Superior temporal gyrus (tissue), 1 donor: Measurements from ENCODE around the gene PPP4R1.
"Not testable (repeated sequence)": the region's sequence is repeated elsewhere in the genome, so short reads cannot be mapped to it uniquely, and the experiment has no call there.

Experiments
- DNase-seq: peaks from one replicate; pipeline ENCODE4 v3.0.0-alpha.2; 2016; ENCODE audit errors: extremely low spot score

PPP4R1 gene

GRCh38 chr18:9630444-9630843 is 16.1 kb upstream of the PPP4R1 start:
- DNase-seq: no peak

- DNase-seq: no peak
Measured at GRCh38 chr18:9629709-9630108, 15.3 kb upstream of the PPP4R1 start.

GRCh38 chr18:9628984-9629383 is 14.6 kb upstream of the PPP4R1 start:
- DNase-seq: no peak

DNA sequence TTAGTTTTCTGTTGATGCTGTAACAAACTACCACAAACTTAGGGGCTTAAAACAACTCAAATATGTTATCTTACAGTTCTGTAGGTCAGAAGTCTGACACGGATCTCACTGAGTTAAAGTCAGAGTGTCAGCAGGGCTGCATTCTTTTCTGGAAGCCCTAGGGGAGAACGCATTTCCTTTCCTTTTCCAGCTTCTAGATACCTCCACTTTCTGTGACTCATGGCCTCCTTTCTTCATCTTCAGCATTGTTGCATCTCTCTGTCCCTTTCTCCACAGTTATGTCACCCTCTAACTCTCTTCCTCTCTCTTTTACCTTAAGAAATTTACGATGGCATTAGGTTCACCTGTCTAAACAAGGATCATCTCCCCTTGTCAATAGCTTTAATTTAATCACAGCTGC is 13.3 kb upstream of the PPP4R1 start:
- DNase-seq: no peak

GRCh38 chr18:9619990-9620389 is 5.6 kb upstream of the PPP4R1 start:
- DNase-seq: no peak

DNA sequence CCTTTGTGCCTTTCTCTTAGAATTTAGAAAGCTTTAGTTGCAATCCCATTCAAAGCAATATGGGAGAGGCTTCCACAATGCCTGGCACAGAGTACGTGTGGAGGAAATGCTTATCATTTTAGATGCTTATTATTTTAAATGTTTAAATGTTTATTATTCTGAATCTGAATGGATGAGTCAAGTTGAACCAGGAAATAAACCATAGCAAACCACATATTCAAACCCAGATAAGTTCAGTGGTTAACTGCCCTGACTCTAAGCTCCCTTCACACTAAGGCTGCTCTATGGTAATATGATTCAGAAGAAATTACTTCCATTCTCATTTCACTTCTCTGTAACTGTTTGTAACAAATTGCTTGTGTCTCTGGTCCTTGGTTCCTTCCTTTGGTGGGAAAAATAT is 5.2 kb upstream of the PPP4R1 start:
- DNase-seq: no peak

- DNase-seq: no peak
Measured at GRCh38 chr18:9619056-9619455, 4.7 kb upstream of the PPP4R1 start.

- DNase-seq: no peak
Measured at GRCh38 chr18:9617006-9617542, 2.7 kb upstream of the PPP4R1 start.

- DNase-seq: no peak
Measured at GRCh38 chr18:9616049-9616448, 1.7 kb upstream of the PPP4R1 start.

DNA sequence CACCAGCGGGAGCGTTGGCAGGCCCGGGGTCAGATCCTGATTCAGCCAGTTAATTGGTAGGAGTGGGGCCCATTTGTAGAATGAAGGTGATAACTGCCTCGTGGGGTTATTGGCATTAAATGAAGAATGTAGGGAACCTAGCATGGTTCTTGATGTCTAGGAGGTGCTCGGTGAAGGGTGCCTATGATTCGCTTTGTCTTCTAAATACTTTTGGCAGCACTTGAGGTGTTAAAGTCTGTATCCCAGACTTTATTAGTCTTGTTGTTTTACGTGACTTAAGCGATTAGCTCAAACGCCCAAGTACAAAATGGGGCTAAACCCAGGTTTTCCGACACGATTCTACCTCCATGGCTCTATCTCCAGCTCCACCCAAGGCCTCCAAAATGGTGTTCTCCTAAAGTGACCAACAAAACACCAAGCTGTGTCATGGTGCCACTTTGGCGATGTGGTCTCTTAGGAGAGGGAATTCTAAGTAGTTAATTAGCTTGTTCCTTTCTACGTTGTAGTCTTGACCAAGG is 980 bp upstream of the PPP4R1 start:
- DNase-seq: peak; percentile 56

- DNase-seq: peak; percentile 46
Measured at GRCh38 chr18:9613550-9614400, 584 bp downstream of the PPP4R1 start.

DNA sequence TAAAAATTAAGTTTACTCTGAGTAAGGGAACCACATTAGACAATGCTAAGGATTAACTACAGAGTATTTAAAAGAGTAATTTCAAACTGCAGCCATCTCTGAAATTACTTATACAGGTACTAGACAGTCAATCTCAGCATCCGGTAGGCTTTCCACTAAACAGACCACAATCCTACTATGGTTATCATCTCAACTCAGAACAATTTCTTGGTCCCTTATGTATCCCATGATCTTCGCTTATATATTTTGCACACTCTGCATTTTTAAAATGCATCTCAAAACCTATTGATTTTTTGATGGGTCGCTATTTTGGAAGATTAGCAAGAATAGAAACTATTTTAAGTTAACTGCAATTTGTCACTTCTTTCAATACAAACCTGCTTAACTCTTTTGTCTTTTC is 1.4 kb downstream of the PPP4R1 start:
- DNase-seq: peak; percentile 63

DNA sequence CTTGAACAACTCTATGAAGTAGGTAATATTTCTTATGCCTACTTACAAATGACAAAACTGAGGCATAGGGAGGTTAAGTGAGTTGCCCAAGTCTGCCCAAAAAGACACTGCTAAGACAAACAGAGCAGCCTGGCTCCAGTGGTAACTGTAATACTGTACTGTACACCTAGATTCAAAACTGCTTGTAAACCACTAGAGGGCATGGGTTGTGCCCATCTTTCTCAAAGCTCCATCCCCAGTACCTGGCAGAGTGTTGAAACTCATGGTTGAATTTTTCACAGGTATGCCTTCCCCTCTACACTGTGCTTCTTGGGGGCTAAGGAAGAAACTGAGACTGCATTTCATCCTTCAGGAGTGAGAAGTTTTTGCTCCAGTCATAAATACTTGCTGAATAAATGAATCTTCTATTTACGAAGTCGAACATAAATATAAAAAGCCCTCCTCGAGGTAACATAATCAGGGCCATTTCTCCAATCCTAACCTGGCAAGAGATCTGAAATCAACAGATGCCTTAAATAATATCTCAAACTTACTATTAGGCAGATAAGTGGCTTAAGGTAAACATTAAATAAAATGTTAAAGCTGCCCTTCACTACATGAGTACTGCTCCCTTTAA is 2.0 kb downstream of the PPP4R1 start:
- peak; percentile 67 for DNase-seq

- no peak for DNase-seq
Measured at GRCh38 chr18:9609190-9609589, 5.2 kb downstream of the PPP4R1 start.

DNA sequence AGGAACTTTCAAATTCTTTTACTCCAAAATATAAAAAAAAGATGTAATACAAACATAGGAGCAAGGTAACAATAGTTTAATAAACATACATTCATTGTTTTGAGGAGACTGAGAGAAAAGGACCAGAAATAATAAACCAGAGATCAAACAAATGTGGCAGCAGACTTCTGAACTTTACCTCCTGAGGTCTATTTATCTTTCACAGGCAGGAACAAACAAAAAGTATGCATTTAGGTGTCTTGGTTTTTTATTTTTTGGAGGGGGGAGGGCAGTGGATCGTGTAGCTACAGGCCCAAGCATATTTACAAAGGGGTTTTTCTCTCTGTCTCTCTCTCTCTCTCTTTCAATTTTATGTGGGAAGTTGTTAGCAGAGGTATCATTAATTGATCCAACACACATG is 5.6 kb downstream of the PPP4R1 start:
- no peak for DNase-seq

DNA sequence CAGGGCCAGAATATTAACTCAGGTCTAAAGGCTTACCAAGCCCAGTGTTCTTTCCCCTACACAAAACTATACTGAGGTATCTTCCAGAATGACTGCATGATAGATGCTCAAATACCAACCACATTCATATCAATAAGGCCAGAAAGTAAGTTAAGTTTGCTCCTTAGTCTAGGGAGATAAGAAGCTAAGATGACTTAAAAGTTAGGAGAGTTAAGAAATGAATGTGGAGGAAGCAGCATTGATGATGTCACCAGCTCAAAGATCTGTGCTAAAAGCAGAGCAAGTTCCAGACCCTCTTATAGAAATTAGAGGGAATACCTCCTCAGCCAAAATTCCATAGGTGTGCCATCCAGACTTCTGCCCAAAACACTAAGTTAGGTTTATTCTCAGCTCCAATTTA is 6.1 kb downstream of the PPP4R1 start:
- no peak for DNase-seq

- DNase-seq: not testable (repeated sequence)
Measured at GRCh38 chr18:9607111-9607510, 7.2 kb downstream of the PPP4R1 start.

GRCh38 chr18:9606039-9606438 is 8.3 kb downstream of the PPP4R1 start:
- DNase-seq: no peak

- no peak for DNase-seq
Measured at GRCh38 chr18:9604348-9604747, 10.0 kb downstream of the PPP4R1 start.

DNA sequence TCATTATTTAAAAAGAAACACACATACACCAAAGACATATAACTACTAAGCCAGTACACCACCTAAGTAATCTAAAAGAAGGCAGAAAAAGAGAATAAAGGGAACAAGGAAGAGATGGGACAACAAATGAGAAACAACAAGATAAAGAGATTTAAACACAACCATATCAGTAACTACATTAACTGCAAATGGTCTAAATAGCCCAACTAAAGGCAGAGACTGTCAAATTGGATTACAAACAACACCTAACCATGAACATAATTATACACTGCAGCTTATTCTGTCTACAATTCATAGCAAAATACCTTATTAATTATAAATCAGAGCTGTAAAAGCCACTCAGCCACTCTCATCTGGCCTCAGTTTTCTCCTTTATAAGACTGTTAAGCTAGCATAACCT is 15.0 kb downstream of the PPP4R1 start:
- DNase-seq: no peak

DNA sequence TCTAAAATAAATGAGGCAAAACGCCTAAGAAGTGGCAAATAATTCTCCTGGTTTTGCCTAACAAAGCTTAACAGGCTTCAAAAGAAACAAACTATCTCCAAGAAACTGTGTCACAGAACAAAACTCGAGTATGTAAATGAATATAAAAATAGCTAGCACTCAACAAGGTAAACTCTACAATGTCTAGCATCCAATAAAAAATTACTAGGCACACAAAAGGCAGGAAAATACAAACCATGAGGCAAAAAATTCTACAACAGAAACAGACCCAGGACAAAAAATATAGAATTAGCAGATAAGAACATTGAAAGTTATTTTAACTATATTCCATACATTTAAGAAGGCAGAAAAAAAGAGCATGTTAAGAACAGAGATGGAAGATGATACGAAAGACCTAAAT is 16.8 kb downstream of the PPP4R1 start:
- no peak for DNase-seq

GRCh38 chr18:9596843-9597526 is 17.4 kb downstream of the PPP4R1 start:
- no peak for DNase-seq
